HG03135 (cell line): ENCODE measurements around the gene BTD.

Experiments used
- ATAC-seq: cut with Tn5 transposase; IDR thresholded peaks from one replicate; pipeline ENCODE4 v1.9.1; 2021; ENCODE audit warnings: mild to moderate bottlenecking, moderate library complexity; ENCODE audit not compliant: unreplicated experiment

The BTD gene

GRCh38 chr3:15635121-15635661, 33.6 kb downstream of the BTD start:
- no peak for ATAC-seq

GRCh38 chr3:15636028-15636709, 34.6 kb downstream of the BTD start:
- peak; percentile 46 for ATAC-seq

GRCh38 chr3:15637131-15637951, 35.8 kb downstream of the BTD start:
- no peak for ATAC-seq

- no peak for ATAC-seq
These were observed 36.8 kb downstream of the BTD start for GRCh38 chr3:15638193-15638890.

- no peak for ATAC-seq
These were observed 37.3 kb downstream of the BTD start for GRCh38 chr3:15638891-15639262.

- ATAC-seq, result no peak
These were observed 43.7 kb downstream of the BTD start for GRCh38 chr3:15645246-15645645.

- no peak for ATAC-seq
These were observed 44.4 kb downstream of the BTD start for GRCh38 chr3:15645740-15646501.

- peak; percentile 9 for ATAC-seq
These were observed 45.4 kb downstream of the BTD start for GRCh38 chr3:15646851-15647511.

- ATAC-seq, result peak; percentile 94
These were observed 46.1 kb downstream of the BTD start for GRCh38 chr3:15647611-15648167.

- ATAC-seq, result no peak
These were observed 47.8 kb downstream of the BTD start for GRCh38 chr3:15649341-15649740.

- ATAC-seq, result no peak
These were observed 48.3 kb downstream of the BTD start for GRCh38 chr3:15649858-15650257.

GRCh38 chr3:15651396-15651795, 49.9 kb downstream of the BTD start:
- no peak for ATAC-seq

- ATAC-seq, result no peak
These were observed 51.8 kb downstream of the BTD start for GRCh38 chr3:15653321-15653720.

- ATAC-seq, result no peak
These were observed 52.6 kb downstream of the BTD start for GRCh38 chr3:15654127-15654526.

- ATAC-seq, result no peak
These were observed 53.3 kb downstream of the BTD start for GRCh38 chr3:15654891-15655290.

- ATAC-seq, result no peak
These were observed 54.8 kb downstream of the BTD start for GRCh38 chr3:15656342-15656741.

GRCh38 chr3:15657016-15657415, 55.5 kb downstream of the BTD start:
- no peak for ATAC-seq

GRCh38 chr3:15659254-15659975, 57.9 kb downstream of the BTD start:
- no peak for ATAC-seq
